HuH-7.5 (cell line): ENCODE measurements around the gene HECTD4.
"Not testable (repeated sequence)": the region's sequence is repeated elsewhere in the genome, so short reads cannot be mapped to it uniquely, and the experiment has no call there.

Experiments used
- DNase-seq: peaks from one replicate; pipeline ENCODE4 v3.0.0; 2011; ENCODE audit warnings: low spot score

Gene HECTD4

DNA sequence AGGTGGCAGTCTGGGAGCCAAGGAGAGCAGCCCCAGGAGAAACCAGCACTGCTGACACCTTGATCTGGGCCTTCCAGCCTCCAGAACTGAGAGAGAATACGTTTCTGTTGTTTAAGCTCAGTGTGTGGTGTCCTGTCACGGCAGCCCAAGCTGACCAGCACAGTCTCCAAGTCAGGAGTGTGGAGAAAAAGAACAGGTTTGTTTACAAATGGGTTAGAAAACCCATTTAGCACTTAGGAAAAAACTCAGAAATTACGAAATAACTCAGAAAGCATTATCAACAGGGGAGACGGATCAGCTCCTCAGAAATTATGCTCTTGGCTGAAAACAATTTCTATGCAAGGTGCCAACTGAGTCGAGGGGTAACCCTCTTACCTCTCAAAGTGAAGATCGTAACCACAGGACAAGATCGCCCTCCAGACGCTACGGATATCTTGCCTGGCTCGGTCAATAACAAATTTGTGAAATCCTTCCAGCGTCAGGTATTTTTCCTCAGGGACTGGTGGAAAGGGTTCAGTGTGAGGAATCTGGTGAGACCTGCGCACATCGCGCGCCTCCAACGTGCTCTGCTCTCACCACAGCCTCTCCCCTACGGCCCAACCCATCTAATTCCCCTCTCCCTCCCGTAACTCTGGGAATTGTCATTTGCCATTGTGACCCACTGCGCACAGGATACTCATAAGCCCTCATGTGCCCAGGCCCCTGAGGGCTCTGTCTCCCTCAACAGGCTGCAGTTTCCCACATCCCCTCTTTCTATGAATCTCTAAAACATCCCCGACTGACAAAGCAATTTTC, 206.7 kb downstream of the HECTD4 start:
- DNase-seq, result no peak

DNA sequence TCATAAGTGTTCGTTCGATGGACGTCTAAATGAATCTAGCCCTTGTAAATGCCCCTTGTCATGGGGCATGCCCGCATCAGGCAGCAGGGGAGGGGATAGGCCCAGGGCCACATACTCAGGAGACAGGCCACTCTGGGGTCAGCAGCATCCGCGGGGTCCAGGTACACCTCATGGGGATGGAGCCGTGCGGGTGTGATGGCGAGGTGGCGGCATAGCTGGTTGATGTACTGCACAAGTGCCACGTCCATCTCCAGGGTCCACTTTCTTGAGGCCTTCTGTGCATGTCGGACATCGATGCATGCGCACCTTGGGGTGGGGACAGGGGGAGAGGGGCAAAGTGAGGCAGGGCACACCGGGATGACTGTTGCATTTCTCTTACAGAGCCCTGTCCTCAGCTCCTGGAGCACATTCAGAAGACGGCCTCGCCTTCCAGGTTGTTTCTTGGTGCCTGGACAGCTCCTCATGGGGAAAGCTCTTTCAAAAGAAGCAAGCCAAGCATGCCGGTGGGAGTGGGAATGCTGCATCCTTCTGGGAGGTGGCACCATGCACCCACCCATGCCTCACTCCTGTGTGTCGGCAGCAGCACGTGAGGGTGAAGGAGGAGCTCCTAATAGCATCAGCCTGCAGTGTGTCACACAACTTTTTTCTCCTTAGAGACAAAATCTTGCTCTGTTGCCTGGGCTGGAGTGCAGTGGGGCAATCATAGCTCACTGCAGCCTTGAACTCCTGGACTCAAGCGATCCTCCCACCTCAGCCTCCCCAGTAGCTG, 209.5 kb downstream of the HECTD4 start:
- DNase-seq, result no peak

DNA sequence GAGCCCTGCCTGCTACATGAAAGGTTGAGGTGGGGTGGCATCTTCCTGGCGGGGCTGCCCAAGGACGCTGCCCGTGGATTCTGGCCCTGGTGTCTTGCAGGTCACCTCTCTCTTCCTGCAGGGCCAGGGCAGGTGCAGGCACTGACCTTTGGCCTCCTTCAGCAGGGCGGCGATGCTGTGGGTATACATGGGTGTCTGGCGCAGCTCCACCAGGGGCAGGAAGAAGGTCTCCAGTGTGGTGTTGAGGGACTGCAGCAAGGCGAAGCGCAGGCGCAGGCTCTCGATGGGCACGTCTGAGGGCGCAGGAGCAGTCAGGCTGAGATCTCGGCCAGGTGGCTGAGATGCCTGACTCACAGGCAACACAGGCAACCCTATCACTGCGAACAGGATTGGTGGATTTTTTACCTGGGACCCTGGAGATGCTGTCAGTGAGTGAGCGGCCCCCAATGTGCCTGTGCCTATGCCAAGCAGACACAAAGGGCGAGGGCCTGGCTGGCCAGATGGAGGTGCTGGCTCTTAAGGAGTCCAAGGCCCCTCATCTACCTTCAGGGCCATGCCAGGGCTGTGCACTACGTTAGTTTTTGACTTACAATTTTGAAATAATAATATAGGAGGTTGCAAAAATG, 211.1 kb downstream of the HECTD4 start:
- no peak for DNase-seq

DNA sequence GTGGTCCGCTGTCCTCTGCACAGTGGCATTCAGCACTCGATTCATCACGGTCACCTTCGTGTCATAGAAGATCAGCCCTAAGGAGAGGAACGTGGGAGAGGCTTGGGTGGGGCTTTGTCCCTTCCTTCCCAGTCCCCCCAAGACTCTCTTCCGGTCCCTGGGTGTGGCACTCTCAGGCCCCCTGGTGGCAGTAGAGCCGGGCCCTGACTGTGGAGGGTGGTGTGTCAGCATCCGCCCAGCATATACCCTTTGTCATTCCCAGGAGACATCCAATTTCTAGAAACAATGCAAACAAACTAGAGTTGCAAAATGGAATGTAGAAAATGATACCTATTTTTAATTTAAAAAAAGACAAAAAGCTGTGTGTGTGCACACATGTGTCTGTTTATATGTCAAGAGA, 211.9 kb downstream of the HECTD4 start:
- peak; percentile 73 for DNase-seq

DNA sequence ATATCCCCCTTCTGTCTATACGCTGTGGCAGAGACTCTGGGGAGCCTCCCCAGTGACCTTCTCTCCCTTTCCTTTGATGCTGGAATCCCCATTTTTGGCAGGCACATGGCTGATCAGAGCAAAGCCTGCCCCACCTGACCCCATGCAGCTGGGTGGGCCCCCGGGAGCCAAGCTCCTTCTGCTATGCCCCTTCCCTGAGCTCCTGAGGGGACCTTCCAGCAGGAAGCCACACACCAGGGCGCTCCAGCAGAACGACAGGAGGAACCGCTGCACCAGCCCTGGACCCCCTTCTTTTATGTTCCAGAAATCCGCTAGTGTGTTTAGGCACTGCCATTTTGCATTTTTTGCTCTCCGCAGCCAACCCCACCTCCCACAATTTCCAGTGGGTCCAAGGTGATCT, 212.3 kb downstream of the HECTD4 start:
- no peak for DNase-seq

DNA sequence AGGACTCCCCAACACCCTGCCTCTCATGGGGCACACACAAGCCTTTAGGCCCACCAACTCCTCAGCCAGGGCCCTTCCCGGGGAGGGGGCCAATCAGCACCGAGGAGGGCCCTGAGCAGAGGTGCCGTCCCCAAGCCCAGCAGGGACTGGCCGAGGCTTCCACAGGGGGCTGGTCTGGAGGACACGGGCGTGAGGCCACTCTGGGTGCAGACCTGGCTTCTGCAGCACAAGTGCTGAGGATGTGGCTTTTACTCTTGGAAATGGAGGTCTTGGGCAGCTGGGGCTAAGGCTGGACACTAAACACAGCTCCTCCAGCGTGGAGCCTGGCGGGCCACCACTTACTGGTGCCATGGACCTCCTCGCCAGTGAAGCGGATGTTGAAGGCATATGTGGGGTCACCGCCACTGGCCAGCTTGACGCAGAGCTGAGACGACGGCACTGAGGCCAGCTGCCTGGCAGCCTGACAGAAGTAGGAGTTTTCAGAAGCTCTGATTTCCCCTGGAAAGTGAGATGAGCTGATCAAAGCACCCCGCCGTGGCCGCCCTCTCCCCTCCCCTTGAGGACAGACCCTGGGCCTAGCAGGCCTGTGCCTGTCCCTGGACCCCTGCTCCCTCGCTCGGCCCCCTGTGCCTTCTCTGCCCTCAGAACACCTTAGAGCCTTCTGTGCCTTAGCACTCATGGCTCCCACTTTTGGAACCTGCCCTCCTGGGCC, 212.9 kb downstream of the HECTD4 start:
- no peak for DNase-seq

DNA sequence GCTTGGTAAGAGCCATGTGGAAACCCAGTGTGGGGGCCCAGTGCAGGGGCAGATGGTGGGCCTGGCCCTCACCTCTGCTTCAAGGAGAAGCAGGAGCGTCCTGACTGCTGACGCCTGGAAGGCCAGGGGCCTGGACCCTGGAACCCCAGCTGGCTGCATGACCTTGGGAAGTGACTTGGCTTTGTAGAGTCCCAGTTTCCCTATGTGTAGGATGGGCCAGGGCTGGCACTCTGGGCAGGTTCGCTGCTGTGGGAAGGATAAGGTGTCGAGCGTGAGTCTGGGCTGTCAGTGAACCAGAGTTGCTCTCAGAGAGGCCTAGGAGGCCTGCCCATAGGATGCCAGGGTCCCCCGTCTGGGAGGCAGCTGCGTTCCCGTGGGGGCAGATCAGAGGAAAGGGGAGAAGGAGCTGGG, 213.7 kb downstream of the HECTD4 start:
- no peak for DNase-seq

DNA sequence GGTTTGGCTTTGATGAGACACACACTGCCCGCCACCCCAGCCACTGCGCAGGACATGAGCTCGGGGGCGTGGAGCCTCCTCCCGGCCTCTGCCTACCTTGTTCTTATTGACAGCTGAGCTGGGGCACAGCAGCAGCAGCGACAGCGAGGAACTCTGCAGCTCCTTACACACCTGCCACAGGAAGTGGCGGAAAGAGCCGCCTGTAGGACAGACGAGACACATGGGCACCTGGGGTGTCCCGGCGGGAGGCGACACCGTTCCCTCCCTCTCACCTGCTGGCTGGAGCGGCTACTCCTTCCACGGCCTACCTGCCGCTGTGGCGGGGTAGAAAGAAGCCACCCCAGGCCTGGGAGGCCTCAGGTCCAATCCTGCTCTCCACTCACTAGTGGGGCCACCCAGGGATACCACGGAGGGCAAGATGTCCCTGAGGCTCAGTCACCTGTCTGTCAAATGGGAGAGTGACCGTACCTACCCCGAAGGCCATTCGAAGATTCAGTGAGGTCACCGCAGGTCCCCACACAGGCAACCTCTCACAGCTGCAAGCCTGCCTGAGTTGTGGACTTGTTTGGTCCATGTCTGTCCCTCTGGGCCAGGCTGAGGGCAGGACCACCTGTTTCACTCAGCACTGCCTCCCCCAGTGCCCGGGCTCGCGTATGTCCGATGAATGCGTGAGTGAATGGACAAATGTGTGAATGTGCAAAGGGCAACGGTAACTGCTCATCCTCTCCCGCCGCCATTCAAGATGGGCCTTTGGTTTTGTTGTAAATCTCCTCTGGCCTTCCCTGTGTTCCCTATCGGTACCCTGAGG, 214.3 kb downstream of the HECTD4 start:
- DNase-seq, result no peak

DNA sequence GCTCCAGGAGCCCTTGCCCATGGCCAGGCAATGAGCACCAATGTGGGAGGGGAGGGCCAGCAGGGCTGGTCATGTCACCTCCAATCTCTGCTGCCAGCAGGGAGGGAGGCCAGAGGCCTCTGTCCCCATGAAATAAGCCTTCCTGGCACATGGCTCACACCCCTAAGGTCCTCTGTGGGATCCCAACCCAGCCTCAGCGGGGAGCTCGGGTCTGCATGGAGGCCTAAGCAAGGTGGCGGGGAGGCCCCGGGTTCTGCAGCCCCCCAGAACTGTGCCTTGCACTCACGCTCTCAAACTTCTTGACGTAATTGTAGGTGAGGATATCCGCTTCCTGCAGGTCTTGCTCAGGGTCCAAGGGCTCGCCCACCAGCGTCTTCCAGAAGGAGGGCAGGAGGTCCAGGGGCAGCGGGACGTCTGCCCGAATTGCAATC, 215.2 kb downstream of the HECTD4 start:
- DNase-seq, result no peak

DNA sequence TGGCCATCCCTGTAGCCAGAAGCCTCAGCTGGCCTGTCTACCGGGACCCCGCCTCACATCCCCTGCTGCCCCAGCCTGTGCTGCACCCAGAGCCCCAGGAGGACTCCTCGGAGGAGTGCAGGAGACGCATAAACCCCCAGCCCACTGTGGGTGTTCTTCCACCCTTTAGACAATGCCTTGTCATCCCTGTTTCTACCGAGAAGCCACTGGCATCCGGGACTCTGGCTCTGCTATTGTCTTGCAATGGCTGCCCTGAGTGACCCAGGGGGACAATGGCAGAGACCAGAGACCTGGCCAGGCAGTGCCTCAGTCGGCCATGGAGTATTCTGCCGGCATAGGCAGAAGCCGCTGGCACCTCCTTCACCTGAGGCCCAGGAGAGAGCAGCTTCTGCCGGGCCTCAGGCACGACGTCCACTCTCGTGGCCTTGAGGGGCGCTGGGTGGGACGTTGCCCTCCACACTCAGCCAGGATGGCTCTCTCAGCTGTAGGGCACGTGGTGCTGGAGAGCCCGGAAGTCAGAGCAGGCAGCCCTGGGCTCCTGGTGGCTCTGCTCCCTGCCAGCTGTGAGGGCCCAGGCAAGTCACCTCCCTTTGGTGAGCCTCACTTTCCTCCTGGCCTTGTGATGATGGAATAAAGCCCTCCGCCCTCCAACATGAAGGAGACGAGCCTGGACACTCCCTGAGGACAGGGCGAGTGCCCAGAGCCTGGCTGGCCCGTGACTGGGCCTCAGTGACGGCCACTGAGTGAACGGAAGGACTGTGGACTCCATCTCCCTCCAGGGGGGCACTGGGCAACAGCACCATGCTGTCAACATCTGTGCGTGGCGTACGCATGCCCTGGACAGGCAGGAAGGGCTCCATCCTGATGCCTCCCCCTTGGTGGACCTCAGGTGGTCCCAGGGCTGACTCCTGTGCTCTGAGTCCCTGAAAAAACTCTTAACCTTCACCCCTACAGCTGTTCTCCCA, 215.9 kb downstream of the HECTD4 start:
- DNase-seq, result no peak

DNA sequence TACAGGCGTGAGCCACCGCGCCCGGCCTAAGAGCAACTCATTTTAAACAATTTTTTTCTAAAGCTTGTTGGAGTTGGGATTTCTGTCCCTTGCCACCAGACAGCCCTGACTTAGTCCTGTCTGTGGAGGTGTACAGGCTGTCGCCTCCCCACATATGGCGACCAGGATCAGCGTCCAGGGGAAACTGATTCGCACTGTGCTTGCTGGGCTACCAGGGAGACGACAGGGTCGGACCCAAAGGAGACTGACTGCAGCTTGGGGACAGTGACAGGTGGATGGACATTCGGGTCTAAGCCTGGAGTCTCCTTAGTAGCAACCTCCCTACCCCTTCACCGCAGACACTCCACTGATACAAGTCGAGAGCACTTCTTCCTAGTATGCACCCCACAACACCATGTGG, 216.6 kb downstream of the HECTD4 start:
- no peak for DNase-seq

DNA sequence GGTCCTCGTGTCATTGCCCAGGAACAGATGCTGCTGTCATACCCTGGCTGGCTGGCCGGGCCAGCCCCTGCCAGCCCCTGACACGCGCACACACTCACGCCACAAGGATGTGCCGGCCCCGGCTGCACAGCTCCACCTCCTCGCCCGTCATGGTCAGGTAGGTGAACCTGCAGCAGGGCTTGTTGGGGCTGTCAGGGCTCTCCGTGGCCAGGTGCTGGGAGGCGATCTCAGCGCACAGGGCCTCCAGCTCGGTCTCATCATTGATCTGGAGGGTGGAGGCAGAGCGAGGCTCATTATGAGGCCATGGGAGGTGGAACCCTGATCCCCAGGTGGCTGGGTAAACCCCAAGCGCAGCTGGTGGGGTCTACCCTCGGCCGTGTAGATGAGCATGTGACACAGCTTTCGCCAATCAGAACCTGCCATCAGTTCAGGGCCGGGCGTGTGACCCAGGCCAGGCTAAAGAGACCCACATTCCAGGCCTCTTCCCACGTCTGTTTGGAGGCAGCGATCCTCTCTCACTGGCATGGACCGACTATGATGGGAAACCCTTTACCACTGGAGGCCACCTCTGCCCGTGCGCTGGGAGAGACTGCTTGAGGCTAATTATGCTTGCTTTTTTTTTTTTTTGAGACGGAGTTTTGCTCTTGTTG, 218.1 kb downstream of the HECTD4 start:
- no peak for DNase-seq

DNA sequence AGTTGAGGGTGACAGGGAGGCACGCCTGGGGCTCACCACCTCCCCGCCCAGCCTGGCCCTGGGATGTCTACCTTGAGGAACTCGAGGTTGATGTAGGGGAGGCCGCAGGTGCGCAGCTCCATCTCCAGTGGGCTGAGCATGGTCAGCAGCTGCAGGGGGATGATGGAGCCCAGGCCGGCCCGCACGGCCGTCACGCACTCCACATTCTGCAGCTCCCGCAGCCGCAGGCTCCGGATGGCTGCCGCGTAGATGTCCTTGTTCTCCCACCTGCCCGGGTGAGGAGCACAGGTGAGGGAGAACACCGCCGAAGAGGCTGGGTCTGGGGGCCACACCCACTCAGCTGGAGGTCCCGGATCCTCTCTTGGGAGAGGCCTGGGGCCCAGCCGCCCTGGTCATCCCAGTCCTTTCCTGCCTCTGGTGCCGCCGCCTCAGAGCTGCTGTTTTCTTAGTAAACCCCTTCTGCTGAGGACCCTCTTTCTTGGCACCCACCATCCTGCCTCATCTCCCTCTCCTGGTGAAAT, 218.7 kb downstream of the HECTD4 start:
- DNase-seq, result no peak

DNA sequence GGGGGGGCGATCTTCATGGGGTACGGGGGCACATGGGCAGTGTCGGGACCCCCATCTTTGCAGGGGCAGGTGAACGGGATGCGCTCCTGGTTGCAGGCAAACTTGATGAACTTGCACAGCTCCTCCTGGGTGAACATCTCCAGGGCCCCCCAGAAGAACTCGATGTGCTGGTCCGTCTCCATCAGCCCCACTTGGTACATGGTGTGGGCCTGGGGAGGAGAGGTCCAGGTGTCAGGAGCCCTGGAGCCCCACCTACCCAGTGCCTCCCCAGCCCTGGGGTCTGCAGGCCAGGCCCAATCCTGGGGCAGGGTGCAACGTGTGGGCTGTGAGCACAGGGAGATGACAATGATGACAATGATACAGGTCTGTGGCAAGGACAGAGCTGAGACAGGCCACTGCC, 219.2 kb downstream of the HECTD4 start:
- DNase-seq, result no peak

DNA sequence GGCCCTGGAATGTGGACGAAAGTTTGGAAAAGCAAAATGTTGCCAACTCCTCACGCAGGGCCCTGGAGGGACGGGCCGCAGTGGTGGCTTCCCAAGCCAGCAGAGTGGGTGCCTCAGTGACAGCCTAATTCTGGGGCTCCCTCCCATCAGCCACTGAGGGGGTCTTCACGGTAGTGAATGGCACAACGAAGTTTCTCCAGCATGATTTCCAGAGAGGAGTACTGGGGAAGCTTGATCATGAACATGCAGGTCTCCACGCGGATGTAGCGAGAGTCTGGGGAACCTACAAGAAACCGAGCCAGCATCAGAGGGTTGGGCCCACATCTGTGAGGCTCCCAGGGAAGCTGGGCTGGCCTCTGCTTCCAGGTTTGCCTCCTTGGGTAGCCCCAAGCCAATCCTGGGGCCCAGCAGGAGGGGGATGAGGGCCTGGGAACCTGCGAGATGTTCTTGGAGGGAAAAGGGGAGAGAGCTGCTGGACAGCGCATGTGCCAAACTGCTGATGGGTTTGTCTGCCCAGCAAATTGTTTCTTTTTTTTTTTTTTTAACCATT, 219.9 kb downstream of the HECTD4 start:
- no peak for DNase-seq

DNA sequence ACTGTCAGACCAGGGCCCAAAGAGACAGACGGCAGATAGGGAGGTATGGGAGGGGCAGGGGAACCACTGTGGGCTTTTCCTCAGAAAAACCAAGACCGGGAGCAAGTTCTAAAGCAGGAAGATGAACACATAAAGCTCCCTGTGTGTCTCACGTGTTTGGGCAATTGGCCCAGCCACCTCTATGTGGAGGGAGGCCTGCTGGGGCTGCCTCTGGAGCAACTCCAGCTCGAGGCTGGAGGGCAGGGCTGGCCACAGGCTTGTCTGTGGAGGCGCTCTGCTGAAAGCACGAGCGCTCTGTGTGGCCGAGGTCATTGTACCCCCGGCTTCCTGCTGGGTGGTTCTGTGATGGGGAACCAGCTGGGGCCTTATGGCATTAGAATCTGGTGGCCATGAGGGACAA, 220.5 kb downstream of the HECTD4 start:
- no peak for DNase-seq

DNA sequence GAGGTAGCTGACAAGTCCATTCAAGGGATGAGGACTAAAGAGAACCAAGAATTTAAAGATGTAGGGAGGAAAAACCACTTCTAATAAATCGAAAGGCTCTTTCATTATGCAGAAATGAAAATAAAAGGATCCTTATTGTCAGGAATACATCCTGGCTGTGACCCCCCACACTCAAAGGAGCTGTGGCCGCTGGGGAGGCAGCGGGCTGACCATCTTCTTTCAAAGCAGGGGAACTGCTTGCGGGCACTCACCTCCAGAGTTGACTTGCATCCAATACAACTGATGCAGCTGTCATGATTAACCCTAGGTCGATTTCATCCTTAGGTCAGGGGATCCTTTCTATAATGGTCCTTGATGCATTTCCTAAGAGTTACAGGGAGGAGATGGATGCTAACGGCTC, 221.6 kb downstream of the HECTD4 start:
- DNase-seq, result no peak

DNA sequence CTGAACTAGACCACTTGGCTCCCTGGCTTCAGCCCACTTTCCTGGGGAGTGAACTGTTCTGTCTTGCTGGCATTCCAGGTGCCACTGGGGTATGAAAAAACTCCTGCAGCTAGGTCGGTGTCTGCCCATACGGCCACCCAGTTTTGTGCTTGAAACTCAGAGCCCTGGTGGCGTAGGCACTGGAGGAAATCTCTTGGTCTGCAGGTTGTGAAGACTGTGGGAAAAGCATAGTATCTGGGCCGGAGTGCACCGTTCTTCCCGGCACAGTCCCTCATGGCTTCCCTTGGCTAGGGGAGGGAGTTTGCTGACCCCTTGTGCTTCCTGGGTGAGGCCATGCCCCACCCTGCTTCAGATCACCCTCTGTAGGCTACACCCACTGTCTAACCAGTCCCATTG, 223.1 kb downstream of the HECTD4 start:
- DNase-seq, result no peak

DNA sequence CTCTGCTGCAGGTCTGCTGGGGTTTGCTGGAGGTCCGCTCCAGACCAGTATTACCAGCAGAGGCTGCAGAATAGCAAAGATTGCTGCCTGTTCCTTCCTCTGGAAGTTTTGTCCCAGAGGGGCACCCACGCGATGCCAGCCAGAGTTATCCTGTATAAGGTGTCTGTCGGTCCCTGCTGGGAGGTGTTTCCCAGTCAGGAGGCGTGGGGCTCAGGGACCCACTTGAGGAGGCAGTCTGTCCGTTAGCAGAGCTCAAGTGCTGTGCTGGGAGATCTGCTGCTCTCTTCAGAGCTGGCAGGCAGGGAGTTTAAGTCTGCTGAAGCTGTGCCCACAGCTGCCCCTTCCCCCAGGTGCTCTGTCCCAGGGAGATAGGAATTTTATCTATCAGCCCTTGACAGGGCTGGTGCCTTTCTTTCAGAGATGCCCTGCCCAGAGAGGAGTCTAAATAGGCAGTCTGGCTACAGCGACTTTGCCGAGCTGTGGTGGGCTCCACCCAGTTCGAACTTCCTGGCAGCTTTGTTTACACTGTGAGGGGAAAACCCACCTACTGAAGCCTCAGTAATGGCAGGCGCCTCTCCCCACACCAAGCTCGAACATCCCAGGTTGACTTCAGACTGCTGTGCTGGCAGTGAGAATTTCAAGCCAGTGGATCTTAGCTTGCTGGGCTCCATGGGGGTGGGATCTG, 223.6 kb downstream of the HECTD4 start:
- DNase-seq, result not testable (repeated sequence)
